NT2/D1 (cell line): ENCODE measurements around the gene PLBD1.

Source experiments
- SUZ12 ChIP-seq: IDR thresholded peaks from 2 replicates; pipeline ENCODE4 v1.6.1; 2011; ENCODE audit not compliant: insufficient read length, insufficient read depth; ENCODE audit errors: extremely low read depth
- YY1 ChIP-seq: IDR thresholded peaks from 2 replicates; pipeline ENCODE4 v1.6.1; 2011; ENCODE audit not compliant: insufficient read length, insufficient read depth
- ZNF274 ChIP-seq: IDR thresholded peaks from 2 replicates; pipeline ENCODE4 v1.6.1; 2011; ENCODE audit warnings: mild to moderate bottlenecking, low read depth, low read length

- no peak for TF ChIP-seq SUZ12
- TF ChIP-seq ZNF274: no peak
- no peak for TF ChIP-seq YY1
Observed at GRCh38 chr12:14471497-14471896, 96.2 kb downstream of the PLBD1 start.
